H9 (cell line): ENCODE measurements around the gene ABCF2. TPM values are rescaled to one million over a fixed set of nuclear protein-coding genes. Genes with fewer than 3 reads are reported as not detected.
A peak's percentile ranks its signal among the peaks of the same experiment; 100 is the strongest.

Source experiments
- DNase-seq: peaks from one replicate; pipeline ENCODE4 v3.0.0-alpha.2; 2017
- H2AFZ ChIP-seq: one replicate; pipeline ENCODE4 v1.6.1; 2013; ENCODE audit warnings: mild to moderate bottlenecking, low read length, control low read depth, moderate library complexity
- H2AK5ac ChIP-seq: 2 replicates; pipeline ENCODE4 v1.6.1; 2013; ENCODE audit warnings: low read length, control low read depth, mixed read lengths; ENCODE audit not compliant: insufficient read length
- H2BK120ac ChIP-seq: one replicate; pipeline ENCODE4 v1.6.1; 2013; ENCODE audit warnings: low read depth, mild to moderate bottlenecking, low read length, control low read depth, inconsistent platforms; ENCODE audit not compliant: poor library complexity, severe bottlenecking
- H2BK12ac ChIP-seq: 2 replicates; pipeline ENCODE4 v1.6.1; 2013; ENCODE audit warnings: low read length, control low read depth, mixed read lengths, low read depth; ENCODE audit not compliant: insufficient read length
- H2BK15ac ChIP-seq: 2 replicates; pipeline ENCODE4 v1.6.1; 2013; ENCODE audit warnings: low read depth, low read length, control low read depth
- H2BK20ac ChIP-seq: one replicate; pipeline ENCODE4 v1.6.1; 2013; ENCODE audit warnings: low read depth, mild to moderate bottlenecking, low read length, control low read depth, inconsistent platforms; ENCODE audit not compliant: poor library complexity, severe bottlenecking
- H2BK5ac ChIP-seq: 2 replicates; pipeline ENCODE4 v1.6.1; 2013; ENCODE audit warnings: low read length, control low read depth, mixed read lengths; ENCODE audit not compliant: insufficient read length
- H3K14ac ChIP-seq: 2 replicates; pipeline ENCODE4 v1.6.1; 2013; ENCODE audit warnings: low read length, control low read depth; ENCODE audit not compliant: insufficient read depth
- H3K18ac ChIP-seq: 2 replicates; pipeline ENCODE4 v1.6.1; 2013; ENCODE audit warnings: low read depth, mild to moderate bottlenecking, mixed read lengths, low read length, control low read depth; ENCODE audit not compliant: insufficient read length
- H3K23ac ChIP-seq: 2 replicates; pipeline ENCODE4 v1.6.1; 2013; ENCODE audit warnings: low read length, control low read depth, mixed read lengths, low read depth; ENCODE audit not compliant: insufficient read length
- H3K23me2 ChIP-seq: 2 replicates; pipeline ENCODE4 v1.6.1; 2013; ENCODE audit warnings: low read depth, mild to moderate bottlenecking, mixed read lengths, low read length, control low read depth; ENCODE audit not compliant: insufficient read length, poor library complexity, severe bottlenecking
- H3K27ac ChIP-seq: 2 replicates; pipeline ENCODE4 v1.5.1; 2013; ENCODE audit warnings: low read length, control low read depth, mixed read lengths, low read depth; ENCODE audit not compliant: insufficient read length
- H3K27me3 ChIP-seq: 2 replicates; pipeline ENCODE4 v1.6.1; 2013; ENCODE audit warnings: low read length, control low read depth, inconsistent platforms; ENCODE audit not compliant: insufficient read depth
- H3K4ac ChIP-seq: 2 replicates; pipeline ENCODE4 v1.6.1; 2013; ENCODE audit warnings: low read depth, mild to moderate bottlenecking, control low read depth, inconsistent platforms, low read length, moderate library complexity
- H3K4me1 ChIP-seq: 2 replicates; pipeline ENCODE4 v1.6.1; 2013; ENCODE audit warnings: low read length, control low read depth, inconsistent platforms; ENCODE audit not compliant: insufficient read depth
- H3K4me2 ChIP-seq: 2 replicates; pipeline ENCODE4 v1.6.1; 2013; ENCODE audit warnings: low read length, control low read depth, mixed read lengths; ENCODE audit not compliant: insufficient read length, insufficient read depth
- H3K56ac ChIP-seq: 2 replicates; pipeline ENCODE4 v1.6.1; 2013; ENCODE audit warnings: low read depth, mild to moderate bottlenecking, mixed read lengths, low read length, control low read depth; ENCODE audit not compliant: insufficient read length
- H3K79me1 ChIP-seq: 2 replicates; pipeline ENCODE4 v1.6.1; 2013; ENCODE audit warnings: low read depth, mild to moderate bottlenecking, moderate library complexity, low read length, control low read depth, inconsistent platforms; ENCODE audit not compliant: insufficient read depth, poor library complexity, severe bottlenecking
- H3K79me2 ChIP-seq: 2 replicates; pipeline ENCODE4 v1.6.1; 2013; ENCODE audit warnings: low read length, control low read depth, inconsistent platforms; ENCODE audit not compliant: insufficient read depth
- H3K9ac ChIP-seq: 2 replicates; pipeline ENCODE4 v1.6.1; 2013; ENCODE audit warnings: low read length, control low read depth, mixed read lengths; ENCODE audit not compliant: insufficient read length; ENCODE audit errors: extremely low read depth
- H3K9me3 ChIP-seq: one replicate; pipeline ENCODE4 v1.6.1; 2013; ENCODE audit warnings: low read depth, low read length, inconsistent platforms; ENCODE audit not compliant: control insufficient read depth
- H3T11ph ChIP-seq: one replicate; pipeline ENCODE4 v1.6.1; 2013; ENCODE audit warnings: mild to moderate bottlenecking, low read length, control low read depth, inconsistent platforms
- H4K20me1 ChIP-seq: one replicate; pipeline ENCODE4 v1.6.1; 2013; ENCODE audit not compliant: control insufficient read depth, insufficient read length, insufficient read depth
- H4K5ac ChIP-seq: 2 replicates; pipeline ENCODE4 v1.6.1; 2013; ENCODE audit warnings: low read depth, mild to moderate bottlenecking, mixed read lengths, low read length, control low read depth; ENCODE audit not compliant: insufficient read length
- H4K8ac ChIP-seq: replicated peaks from 2 replicates; pipeline ENCODE4 v1.6.1; 2013; ENCODE audit warnings: low read length, control low read depth, mixed read lengths, low read depth; ENCODE audit not compliant: insufficient read length
- H4K91ac ChIP-seq: 2 replicates; pipeline ENCODE4 v1.6.1; 2013; ENCODE audit warnings: low read depth, mild to moderate bottlenecking, moderate library complexity, mixed read lengths, low read length, control low read depth; ENCODE audit not compliant: insufficient read length
- H3K27ac Mint-ChIP-seq, 3 experiments: 2 replicates in 2 of 3; 3 replicates in 1 of 3; pipeline ENCODE4 v1.8.0; 2020 to 2021; ENCODE audit warnings: mixed read lengths in 3 of 3, mild to moderate bottlenecking in 1 of 3, moderate library complexity in 1 of 3
- H3K27me3 Mint-ChIP-seq: 2 replicates; pipeline ENCODE4 v1.8.0; 2021; ENCODE audit warnings: low read depth, mild to moderate bottlenecking, moderate library complexity, mixed read lengths
- H3K36me3 Mint-ChIP-seq, 3 experiments: 2 replicates in 2 of 3; 3 replicates in 1 of 3; pipeline ENCODE4 v1.8.0; 2020 to 2021; ENCODE audit warnings: low read depth in 3 of 3, mixed read lengths in 3 of 3; ENCODE audit not compliant: insufficient read depth in 1 of 3
- H3K4me1 Mint-ChIP-seq, 2 experiments: 2 replicates each; pipeline ENCODE4 v1.8.0; 2020; ENCODE audit warnings: mixed read lengths in 2 of 2
- H3K4me3 Mint-ChIP-seq, 2 experiments: 2 replicates in 1 of 2; 3 replicates in 1 of 2; pipeline ENCODE4 v1.8.0; 2020 to 2021; ENCODE audit warnings: mild to moderate bottlenecking in 2 of 2, mixed read lengths in 2 of 2, moderate library complexity in 1 of 2
- H3K9me3 Mint-ChIP-seq, 2 experiments: 2 replicates in 1 of 2; 3 replicates in 1 of 2; pipeline ENCODE4 v1.8.0; 2020; ENCODE audit warnings: mild to moderate bottlenecking in 2 of 2, mixed read lengths in 2 of 2, moderate library complexity in 1 of 2
- WGBS: extraction: QIAGEN DNeasy Blood & Tissue Kit; methylation state at CpG from one replicate; pipeline ENCODE4 v1.1.7; 2013; ENCODE audit warnings: missing lambda C conversion rate, low lambda C conversion rate, mixed read lengths; ENCODE audit not compliant: insufficient read length; ENCODE audit errors: extremely low coverage; 5-methylcytosine and 5-hydroxymethylcytosine counted together
- total RNA-seq: library from RNA; stranded (reverse); gene quantifications from 2 replicates; pipeline ENCODE4 v1.2.1, GENCODE V29; 2021
- TF ChIP-seq, protein P1 (sequence below): fragments of 200-600 bp; sonication (generic); conservative IDR thresholded peaks from 3 replicates; pipeline ENCODE4 v1.8.0; 2021; ENCODE audit warnings: antibody characterized with exemption, mild to moderate bottlenecking

ABCF2 gene
- total RNA-seq, 1 experiment from 2014 or later, result 70.1 TPM

DNA sequence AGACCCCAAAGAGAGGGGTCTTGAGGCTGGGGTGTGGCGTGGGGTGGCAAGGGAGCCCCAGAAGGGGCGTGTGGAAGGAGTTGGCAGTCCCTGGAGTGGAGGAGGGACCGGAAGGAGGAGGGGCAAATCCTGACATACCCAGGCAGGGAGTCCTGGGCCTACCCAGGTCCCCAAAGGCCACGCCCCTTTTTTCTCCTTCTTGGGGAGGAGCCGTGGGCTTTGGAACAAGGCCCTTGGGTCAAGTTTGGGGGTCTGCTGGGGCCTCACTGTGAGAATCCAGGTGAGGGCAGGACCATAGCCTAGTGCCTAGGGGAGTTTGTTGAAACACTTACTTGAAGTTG lies 22.7 kb upstream of the ABCF2 start:
- Histone ChIP-seq H3K56ac (no peak overlapping the region), H4K8ac (no peak overlapping the region), H4K20me1 (no peaks in the 10 kb centered on the region), H3K79me2 (no peaks in the 10 kb centered on the region), H3K18ac (no peak overlapping the region), H2BK5ac (no peak overlapping the region), H3K4me2 (peak overlapping the region; percentile 71), H3K27ac (no peak overlapping the region), H2BK120ac (no peak overlapping the region), H2BK12ac (no peak overlapping the region), H2AK5ac (no peak overlapping the region), H4K91ac (no peak overlapping the region), H3K23ac (no peak overlapping the region), H3K9me3 (no peaks in the 10 kb centered on the region), H3K27me3 (peaks cover 19% of the 10 kb centered on the region; the same call in 1 of the 2 replicates), H3T11ph (no peak overlapping the region), H3K9ac (no peak overlapping the region), H2BK15ac (no peak overlapping the region), H3K23me2 (peaks cover 22% of the 10 kb centered on the region), H3K4ac (no peak overlapping the region), H2AFZ (no peak overlapping the region), H4K5ac (no peak overlapping the region), H2BK20ac (no peak overlapping the region), H3K14ac (no peak overlapping the region), H3K4me1 (peaks cover 7% of the 10 kb centered on the region; the same call in 1 of the 2 replicates), H3K79me1 (no peaks in the 10 kb centered on the region)
- WGBS, result no CpG with 5 or more reads among the region's 5 CpGs
- Mint-ChIP-seq H3K4me1 (peaks cover 50 to 67% of the 10 kb centered on the region in 2 experiments), H3K27ac (no peak overlapping the region), H3K36me3 (no peaks in the 10 kb centered on the region), H3K4me3 (peak overlapping the region; percentile 55 to 75), H3K9me3 (no peaks in the 10 kb centered on the region; a peak in 1 of 5 replicates), H3K27me3 (peaks cover 82% of the 10 kb centered on the region)
- TF ChIP-seq, protein P1, sequence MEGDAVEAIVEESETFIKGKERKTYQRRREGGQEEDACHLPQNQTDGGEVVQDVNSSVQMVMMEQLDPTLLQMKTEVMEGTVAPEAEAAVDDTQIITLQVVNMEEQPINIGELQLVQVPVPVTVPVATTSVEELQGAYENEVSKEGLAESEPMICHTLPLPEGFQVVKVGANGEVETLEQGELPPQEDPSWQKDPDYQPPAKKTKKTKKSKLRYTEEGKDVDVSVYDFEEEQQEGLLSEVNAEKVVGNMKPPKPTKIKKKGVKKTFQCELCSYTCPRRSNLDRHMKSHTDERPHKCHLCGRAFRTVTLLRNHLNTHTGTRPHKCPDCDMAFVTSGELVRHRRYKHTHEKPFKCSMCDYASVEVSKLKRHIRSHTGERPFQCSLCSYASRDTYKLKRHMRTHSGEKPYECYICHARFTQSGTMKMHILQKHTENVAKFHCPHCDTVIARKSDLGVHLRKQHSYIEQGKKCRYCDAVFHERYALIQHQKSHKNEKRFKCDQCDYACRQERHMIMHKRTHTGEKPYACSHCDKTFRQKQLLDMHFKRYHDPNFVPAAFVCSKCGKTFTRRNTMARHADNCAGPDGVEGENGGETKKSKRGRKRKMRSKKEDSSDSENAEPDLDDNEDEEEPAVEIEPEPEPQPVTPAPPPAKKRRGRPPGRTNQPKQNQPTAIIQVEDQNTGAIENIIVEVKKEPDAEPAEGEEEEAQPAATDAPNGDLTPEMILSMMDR, result no peak
- peak; percentile 64 for DNase-seq
